B cell (primary cell): ENCODE data around the gene HOXB7. TPM values are rescaled to one million over a fixed set of nuclear protein-coding genes. Genes with fewer than 3 reads are reported as not detected.

ENCODE experiments used
- ATAC-seq: fragments of 200-7000 bp; cut with Tn5 transposase; one replicate; pipeline ENCODE4 v1.10.0; 2021; ENCODE audit warnings: low read depth, mild to moderate bottlenecking, moderate number of reproducible peaks, moderate library complexity
- CTCF ChIA-PET: fragments of 350-600 bp; sonication (Branson Sonifier 250); formaldehyde crosslinking; loops from one replicate; lab custom pipeline; 2021; ENCODE audit warnings: antibody characterized with exemption, inconsistent platforms; lab: Charles Lee
- POLR2A ChIA-PET: fragments of 350-600 bp; sonication (Branson Sonifier 250); formaldehyde crosslinking; loops from one replicate; lab custom pipeline; 2021; ENCODE audit warnings: antibody characterized with exemption; lab: Charles Lee
- DNase-seq: peaks from one replicate; pipeline ENCODE4 v3.0.0; 2013
- H2AFZ ChIP-seq: 2 replicates; pipeline ENCODE4 v1.6.1; 2012; ENCODE audit warnings: mild to moderate bottlenecking, low read depth, low read length; ENCODE audit not compliant: insufficient read depth, poor library complexity, severe bottlenecking
- H3K27ac ChIP-seq, 2 donors: 1 replicate in 1 of 2; 2 replicates in 1 of 2; pipeline ENCODE4 v1.5.1; 2012 to 2013; ENCODE audit warnings: low read length in 2 of 2, mild to moderate bottlenecking in 2 of 2, moderate library complexity in 1 of 2
- H3K27me3 ChIP-seq, 4 experiments: fragments of 200-600 bp in 1 of 4; sonication (generic) in 1 of 4; replicated peaks in 1 of 4; 1 replicate in 2 of 4; 2 replicates in 2 of 4; pipeline versions ENCODE4 v1.6.1 to v1.7.0; 2013 to 2016; ENCODE audit warnings: low read length in 3 of 4, mild to moderate bottlenecking in 2 of 4, mixed read lengths in 1 of 4, moderate library complexity in 1 of 4; ENCODE audit not compliant: insufficient read depth in 4 of 4, control insufficient read depth in 3 of 4; ENCODE audit errors: control extremely low read depth in 1 of 4
- H3K36me3 ChIP-seq, 2 experiments: replicated peaks in 1 of 2; 1 replicate in 1 of 2; 2 replicates in 1 of 2; pipeline versions ENCODE4 v1.6.1 to v1.7.1; 2013; ENCODE audit warnings: low read length in 1 of 2; ENCODE audit not compliant: insufficient read depth in 2 of 2, control insufficient read depth in 1 of 2; ENCODE audit errors: control extremely low read depth in 1 of 2, extremely low read depth in 1 of 2
- H3K4me1 ChIP-seq, 2 donors: fragments of 200-600 bp in 1 of 2; sonication (generic) in 1 of 2; 1 replicate in 1 of 2; 2 replicates in 1 of 2; pipeline versions ENCODE4 v1.5.1 to v1.6.1; 2013 to 2017; ENCODE audit warnings: low read length in 2 of 2; ENCODE audit not compliant: control insufficient read depth in 2 of 2, insufficient read depth in 2 of 2
- H3K4me2 ChIP-seq: replicated peaks from 2 replicates; pipeline ENCODE3; 2012; ENCODE audit warnings: mild to moderate bottlenecking, low read depth, low read length; ENCODE audit not compliant: poor library complexity, severe bottlenecking
- H3K4me3 ChIP-seq, 5 experiments: fragments of 200-600 bp in 1 of 5; sonication (generic) in 1 of 5; 1 replicate in 3 of 5; 2 replicates in 2 of 5; pipeline versions ENCODE4 v1.5.1 to v1.7.0; 2011 to 2016; ENCODE audit warnings: low read length in 4 of 5, mild to moderate bottlenecking in 4 of 5, low read depth in 2 of 5, control low read depth in 1 of 5, moderate library complexity in 1 of 5; ENCODE audit not compliant: insufficient read depth in 1 of 5; ENCODE audit errors: control extremely low read depth in 1 of 5, extremely low read depth in 1 of 5
- H3K79me2 ChIP-seq: fragments of 200-600 bp; sonication (generic); one replicate; pipeline ENCODE4 v1.6.0; 2016; ENCODE audit warnings: low read length; ENCODE audit not compliant: control insufficient read depth, insufficient read depth
- H3K9ac ChIP-seq: fragments of 200-600 bp; sonication (generic); 2 replicates; pipeline ENCODE4 v1.6.1; 2017; ENCODE audit warnings: mild to moderate bottlenecking, low read length, moderate library complexity
- H3K9me3 ChIP-seq, 3 donors: one replicate each; pipeline versions ENCODE4 v1.6.1 to v1.7.1; 2013; ENCODE audit warnings: low read length in 2 of 3; ENCODE audit not compliant: control insufficient read depth in 2 of 3, insufficient read depth in 1 of 3; ENCODE audit errors: control extremely low read depth in 1 of 3
- H4K20me1 ChIP-seq: 2 replicates; pipeline ENCODE4 v1.6.0; 2012; ENCODE audit warnings: mild to moderate bottlenecking, low read length; ENCODE audit not compliant: insufficient read depth, control insufficient read depth, poor library complexity, severe bottlenecking
- H3K27ac Mint-ChIP-seq: one replicate; pipeline ENCODE4 v1.8.0; 2021; ENCODE audit warnings: mixed read lengths
- H3K27me3 Mint-ChIP-seq: one replicate; pipeline ENCODE4 v1.8.0; 2021; ENCODE audit warnings: mixed read lengths
- H3K4me1 Mint-ChIP-seq: one replicate; pipeline ENCODE4 v1.8.0; 2021; ENCODE audit warnings: mixed read lengths
- H3K4me3 Mint-ChIP-seq: one replicate; pipeline ENCODE4 v1.8.0; 2021; ENCODE audit warnings: mixed read lengths
- H3K9me3 Mint-ChIP-seq: one replicate; pipeline ENCODE4 v1.8.0; 2022; ENCODE audit warnings: mixed read lengths; ENCODE audit not compliant: insufficient read depth
- EZH2 ChIP-seq: IDR thresholded peaks from 2 replicates; pipeline ENCODE4 v1.6.1; 2012; ENCODE audit warnings: borderline replicate concordance, low read depth, mild to moderate bottlenecking, moderate library complexity, low read length; ENCODE audit not compliant: insufficient read depth, poor library complexity, severe bottlenecking
- WGBS: methylation state at CpG from one replicate; pipeline ENCODE4 v1.1.5; 2013; ENCODE audit warnings: missing lambda C conversion rate; ENCODE audit not compliant: insufficient coverage; 5-methylcytosine and 5-hydroxymethylcytosine counted together
- intact Hi-C: fragments of 100-400 bp; cut with micrococcal nuclease; formaldehyde crosslinking; loops from one replicate; pipeline ENCODE4 v1.10.0; 2022
- polyA plus RNA-seq: library from polyadenylated mRNA; depleted of rRNA; stranded (reverse); fragments of >200 nt; gene quantifications from 2 replicates; pipeline ENCODE4 v1.2.3, GENCODE V29; 2012
- total RNA-seq, 2 donors: library from RNA; stranded (reverse); fragments of 120-200 nt in 1 of 2; gene quantifications; 1 replicate in 1 of 2; 2 replicates in 1 of 2; pipeline versions ENCODE4 v1.2.3 to v1.2.4, GENCODE V29; 2013 to 2022
- TF ChIP-seq, protein P1 (sequence below): fragments of 200-600 bp; IDR thresholded peaks from one replicate; pipeline ENCODE4 v1.8.0; 2022; ENCODE audit warnings: antibody characterized with exemption, mild to moderate bottlenecking

The HOXB7 gene
- total and polyA plus RNA-seq, 2 donors (not counting 1 experiment from before 2014, with no cell fraction given): 0.25 to 1.3 TPM

DNA sequence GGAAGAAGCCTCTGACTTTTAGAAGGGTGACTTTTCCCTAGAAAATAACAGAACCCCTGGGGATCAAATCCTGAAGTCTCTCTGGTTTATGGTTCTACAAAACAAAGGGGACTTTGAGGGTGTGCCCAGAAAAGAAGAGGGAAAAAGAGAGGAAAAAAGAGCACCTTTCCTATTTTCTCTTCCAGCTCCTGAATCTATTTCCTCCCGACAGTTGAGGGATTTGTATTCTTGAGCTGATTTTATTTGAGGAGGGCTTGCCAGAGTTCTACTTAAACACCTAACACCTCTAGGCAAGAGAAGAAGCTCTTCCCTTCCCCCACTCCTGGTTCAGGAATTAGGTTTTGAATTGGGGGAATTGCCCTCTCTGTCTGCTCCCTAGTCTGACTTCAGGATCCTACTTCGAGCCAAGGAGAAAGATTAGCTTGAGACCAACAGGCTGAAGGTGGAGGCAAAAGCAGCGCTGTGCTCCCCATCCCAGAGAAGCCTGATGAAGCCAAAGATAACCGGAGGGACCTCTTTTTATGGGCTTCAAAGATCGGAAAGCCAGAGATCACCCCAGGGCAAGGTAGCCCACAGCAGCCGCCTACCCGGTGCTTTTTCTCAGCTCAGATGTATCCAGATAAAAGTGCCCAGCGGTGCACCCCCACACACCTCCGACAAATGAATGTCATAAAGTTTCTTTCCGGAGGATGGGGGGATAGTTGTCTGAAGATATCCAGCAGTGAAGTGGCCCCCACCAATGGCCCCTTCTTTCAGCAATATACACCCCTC lies 21.6 kb downstream of the HOXB7 start:
- no peak overlapping the region for H3K27ac Mint-ChIP-seq

More for the DNA sequence above, 21.6 kb downstream of the HOXB7 start:
- Histone ChIP-seq H3K79me2 (no peaks in the 10 kb centered on the region), H2AFZ (no peak overlapping the region), H3K4me1 (peaks cover 55 to 59% of the 10 kb centered on the region in 2 donors), H3K27me3 (peaks cover 0 to 99% (median 83%) of the 10 kb centered on the region in 4 experiments), H3K4me3 (peak overlapping the region in 1 of 5 experiments; percentile 17), H3K27ac (no peak overlapping the region), H3K9me3 (peaks cover 0 to 9% (median 0%) of the 10 kb centered on the region in 3 donors), H3K9ac (no peak overlapping the region), H3K36me3 (no peaks in the 10 kb centered on the region), H4K20me1 (peaks cover 4% of the 10 kb centered on the region), H3K4me2 (peak overlapping the region; percentile 53)
- H3K9me3 Mint-ChIP-seq: no peaks in the 10 kb centered on the region
- ChIA-PET POLR2A (no interaction called here), CTCF (interaction anchor here (1.4 to 3.2 kb wide), 7 partner anchors 13 to 326 kb away, joined by 3 to 13 read pairs (median 6); no protein-coding TSS in a partner anchor)
- DNase-seq: no peak
- H3K4me1 Mint-ChIP-seq: peaks cover 49% of the 10 kb centered on the region
- H3K27me3 Mint-ChIP-seq: peaks cover 97% of the 10 kb centered on the region
- peak overlapping the region; percentile 58 for H3K4me3 Mint-ChIP-seq
- no peak for TF ChIP-seq EZH2
- TF ChIP-seq, protein P1, sequence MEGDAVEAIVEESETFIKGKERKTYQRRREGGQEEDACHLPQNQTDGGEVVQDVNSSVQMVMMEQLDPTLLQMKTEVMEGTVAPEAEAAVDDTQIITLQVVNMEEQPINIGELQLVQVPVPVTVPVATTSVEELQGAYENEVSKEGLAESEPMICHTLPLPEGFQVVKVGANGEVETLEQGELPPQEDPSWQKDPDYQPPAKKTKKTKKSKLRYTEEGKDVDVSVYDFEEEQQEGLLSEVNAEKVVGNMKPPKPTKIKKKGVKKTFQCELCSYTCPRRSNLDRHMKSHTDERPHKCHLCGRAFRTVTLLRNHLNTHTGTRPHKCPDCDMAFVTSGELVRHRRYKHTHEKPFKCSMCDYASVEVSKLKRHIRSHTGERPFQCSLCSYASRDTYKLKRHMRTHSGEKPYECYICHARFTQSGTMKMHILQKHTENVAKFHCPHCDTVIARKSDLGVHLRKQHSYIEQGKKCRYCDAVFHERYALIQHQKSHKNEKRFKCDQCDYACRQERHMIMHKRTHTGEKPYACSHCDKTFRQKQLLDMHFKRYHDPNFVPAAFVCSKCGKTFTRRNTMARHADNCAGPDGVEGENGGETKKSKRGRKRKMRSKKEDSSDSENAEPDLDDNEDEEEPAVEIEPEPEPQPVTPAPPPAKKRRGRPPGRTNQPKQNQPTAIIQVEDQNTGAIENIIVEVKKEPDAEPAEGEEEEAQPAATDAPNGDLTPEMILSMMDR: no peak
- no peak for ATAC-seq
- 3% methylated on average over 4 of the region's 10 CpGs for WGBS
- intact Hi-C loops: no loop called here
